NOMO-1 treated with dmso at 0.1 percent for 144 hours (cell line): ENCODE data around the gene RSPRY1.
A peak's percentile ranks its signal among the peaks of the same experiment; 100 is the strongest.

Source experiments
- DNase-seq: peaks from one replicate; lab custom pipeline; 2025; ENCODE audit not compliant: unreplicated experiment; lab: John Stamatoyannopoulos, UW

RSPRY1 gene

DNA sequence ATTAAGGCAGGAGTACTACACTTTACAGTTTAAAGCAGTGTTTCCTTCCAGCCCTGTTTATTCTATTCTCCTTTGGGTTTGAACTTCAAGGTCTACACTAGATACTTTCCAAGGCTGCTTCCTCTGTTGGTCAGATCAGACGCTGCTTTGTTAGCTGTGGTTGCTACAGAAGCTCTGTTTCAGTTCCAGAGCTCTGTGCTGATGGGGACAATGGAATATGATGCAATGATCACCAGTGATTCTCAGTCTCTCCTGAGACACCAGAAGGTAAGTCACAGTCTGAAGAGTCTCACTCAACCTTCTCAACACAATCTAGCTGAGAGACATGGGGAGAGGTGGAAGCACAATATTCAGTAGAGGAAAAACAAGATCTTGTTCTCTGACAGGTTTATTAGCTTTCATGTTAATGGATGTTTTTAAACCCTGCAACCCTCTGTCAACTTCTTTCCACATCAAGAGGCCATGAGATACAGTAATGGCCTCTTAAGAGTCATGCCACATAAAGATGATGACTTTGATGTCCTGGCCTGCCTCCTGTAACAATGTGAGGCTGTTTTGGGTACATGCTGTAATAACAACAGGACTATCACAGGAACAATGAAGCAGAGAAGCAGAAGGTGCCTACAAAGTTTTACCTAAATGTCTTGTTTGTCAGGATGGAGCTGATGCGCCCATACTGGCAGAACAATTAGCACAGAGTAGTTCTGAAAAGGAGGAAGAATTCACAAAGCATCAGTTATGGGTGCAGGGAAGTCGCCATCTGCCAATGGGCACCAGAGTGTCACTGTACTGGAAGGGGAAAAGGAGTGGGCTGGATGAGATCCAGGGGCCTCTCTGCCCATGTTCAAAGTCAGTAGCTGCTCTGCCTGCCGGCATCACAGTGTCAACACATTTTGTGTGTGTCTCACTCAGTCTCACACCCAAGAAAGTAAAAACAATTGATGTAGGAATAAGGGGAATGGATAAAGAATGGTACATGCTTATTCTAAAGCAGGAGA is 33.7 kb upstream of the RSPRY1 start:
- no peak for DNase-seq

DNA sequence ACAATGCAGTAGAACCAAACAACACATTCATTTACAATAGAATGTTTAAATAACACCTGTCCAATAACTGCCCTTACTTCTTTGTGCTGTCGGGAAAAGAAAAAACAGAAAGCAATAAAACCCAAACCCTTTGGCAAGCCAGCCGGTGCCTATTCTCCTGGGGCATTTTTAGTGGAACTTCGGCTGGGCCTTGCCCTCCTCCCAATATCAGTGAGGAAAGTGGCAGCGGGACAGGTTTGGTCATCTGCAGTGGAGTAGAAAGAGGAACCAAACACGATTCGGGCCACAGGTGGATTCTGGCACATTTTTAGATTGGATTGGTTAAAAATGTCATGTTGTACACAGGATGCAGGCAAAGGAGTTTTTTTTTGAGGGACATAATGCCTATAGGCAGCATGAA is 32.3 kb upstream of the RSPRY1 start:
- no peak for DNase-seq

DNA sequence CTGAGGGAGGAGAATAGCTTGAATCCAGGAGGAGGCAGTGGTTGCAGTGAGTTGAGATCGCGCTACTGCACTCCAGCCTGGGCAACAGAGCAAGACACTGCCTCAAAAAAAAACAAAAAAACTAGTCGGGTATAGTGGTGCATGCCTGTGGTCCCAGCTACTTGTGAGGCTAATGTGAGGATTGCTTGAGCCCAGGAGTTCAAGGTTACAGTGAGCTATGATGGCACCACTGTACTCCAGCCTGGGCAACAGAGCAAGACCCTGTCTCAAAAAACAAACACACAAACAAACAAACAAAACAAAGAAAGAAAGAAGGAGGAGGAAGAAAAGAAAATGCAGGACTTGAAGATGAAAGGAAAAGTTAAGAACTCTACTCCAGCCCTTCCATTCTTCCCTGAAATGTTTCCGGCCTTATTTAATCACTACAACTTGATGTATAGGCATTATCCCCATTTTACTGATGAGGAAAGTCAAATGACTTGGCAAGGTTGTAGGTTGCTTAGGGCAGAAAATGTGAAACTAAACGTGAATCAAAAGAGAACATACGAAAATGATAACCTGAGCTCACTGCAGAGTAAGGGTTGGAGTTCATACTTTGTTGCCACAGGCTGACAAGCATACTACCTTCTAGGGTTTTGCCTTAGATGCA is 30.3 kb upstream of the RSPRY1 start:
- no peak for DNase-seq

DNA sequence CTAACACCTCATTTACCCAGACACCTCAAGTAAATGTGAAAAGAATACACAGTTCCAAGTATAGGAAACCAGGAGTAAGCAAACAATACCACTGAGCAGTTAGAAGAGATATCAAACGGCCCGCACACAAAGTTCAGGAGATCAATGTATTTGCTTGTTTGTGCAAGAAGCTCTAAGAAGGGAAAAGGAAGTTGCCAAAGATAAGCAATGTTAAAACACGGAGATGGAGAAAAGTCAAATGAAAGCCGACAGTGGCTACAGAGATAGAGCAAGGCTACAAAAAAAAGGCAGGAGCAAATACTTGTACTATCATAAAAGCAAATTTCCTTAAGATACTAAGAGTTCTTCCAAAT is 29.8 kb upstream of the RSPRY1 start:
- DNase-seq, result no peak

DNA sequence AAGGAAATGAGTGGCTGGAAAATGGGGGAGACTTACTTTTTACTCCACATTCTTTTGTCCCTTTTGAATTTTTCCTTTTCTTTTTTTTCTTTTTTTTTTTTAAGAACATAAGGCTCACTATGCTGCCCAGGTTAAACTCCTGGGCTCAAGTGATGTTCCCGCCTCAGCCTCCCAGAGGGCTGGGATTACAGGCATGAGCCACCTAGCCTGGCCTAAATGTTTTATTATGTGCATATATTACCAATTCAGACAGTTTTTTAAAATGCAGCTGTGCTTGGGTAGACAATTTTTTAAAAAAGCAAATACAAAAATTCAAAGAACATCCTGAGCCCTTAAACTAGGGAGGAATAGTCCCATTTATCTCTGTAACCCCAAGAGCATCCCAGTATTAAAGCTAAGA is 28.6 kb upstream of the RSPRY1 start:
- no peak for DNase-seq

DNA sequence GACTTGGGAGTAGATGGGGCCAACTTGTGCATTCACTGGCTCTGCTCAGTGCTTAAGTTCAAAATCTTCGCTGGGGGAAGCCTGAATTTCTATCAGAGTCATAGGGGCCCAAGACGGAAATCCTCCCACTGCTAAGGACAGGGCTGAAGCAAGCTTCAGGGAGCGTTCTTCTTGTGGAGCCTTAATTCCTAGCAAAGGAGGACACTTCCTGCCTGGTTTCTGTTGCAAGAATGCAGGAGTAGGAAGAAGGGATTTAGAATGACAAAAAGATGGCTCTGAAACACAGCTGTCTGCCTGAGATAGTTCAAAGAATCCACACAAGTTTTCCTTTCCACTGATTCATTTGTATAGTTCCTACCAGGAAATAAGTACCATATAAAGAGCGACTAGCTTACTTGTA is 26.7 kb upstream of the RSPRY1 start:
- no peak for DNase-seq

DNA sequence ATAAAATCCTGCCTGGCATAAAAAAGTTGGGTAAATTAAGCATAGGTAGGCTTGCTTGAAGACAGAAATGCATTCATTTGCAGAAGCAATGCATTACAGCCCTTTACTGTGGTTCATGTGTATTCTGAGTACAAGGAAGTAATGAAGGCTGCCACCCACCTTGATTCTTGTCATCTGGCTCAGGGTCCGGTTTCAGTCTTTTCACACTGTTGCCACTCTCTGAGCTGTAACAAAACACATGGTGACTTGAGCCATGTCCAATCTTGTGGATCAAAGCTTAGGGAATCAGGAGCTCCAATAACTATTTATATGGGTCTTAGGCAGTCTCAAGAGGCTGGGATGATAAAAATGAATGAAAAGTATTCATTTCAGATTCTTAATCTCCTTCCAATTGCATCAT is 22.3 kb upstream of the RSPRY1 start:
- DNase-seq, result no peak

DNA sequence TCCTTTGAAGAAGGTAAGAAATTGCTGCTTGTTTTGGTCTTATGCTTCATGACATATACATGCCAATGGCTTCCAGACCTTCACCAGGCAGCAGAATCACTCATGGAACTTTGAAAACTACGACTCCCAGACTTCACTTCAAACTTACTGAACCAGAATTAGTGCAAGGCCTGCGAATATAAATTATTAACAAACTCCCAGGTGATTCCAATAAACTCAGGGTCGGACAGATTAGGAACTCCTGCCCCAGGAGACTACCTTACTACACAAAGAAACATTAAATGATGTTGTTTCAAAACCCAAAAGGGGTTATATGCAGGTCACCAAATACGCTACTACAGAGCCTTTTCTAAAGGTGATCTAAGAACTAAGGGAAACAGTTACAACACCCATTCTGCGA is 20.6 kb upstream of the RSPRY1 start:
- DNase-seq, result no peak

DNA sequence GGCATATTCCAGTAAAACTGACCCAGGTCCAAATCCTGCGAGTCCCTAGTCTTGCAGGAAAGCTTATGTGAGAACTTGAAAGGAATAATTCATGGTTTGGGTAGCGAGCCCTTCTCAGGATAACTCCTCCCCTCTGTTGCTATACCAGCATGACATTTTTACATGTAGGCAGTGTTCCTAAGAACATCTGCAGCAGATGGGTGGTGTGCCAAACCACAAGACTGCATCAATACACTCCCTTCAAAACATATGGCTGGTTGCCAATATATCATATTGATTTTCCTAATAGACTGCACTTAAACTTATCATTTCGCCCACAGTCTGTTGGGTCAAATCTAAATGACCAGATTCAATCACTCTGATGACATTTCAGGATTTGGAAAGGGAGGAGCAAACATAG is 20.2 kb upstream of the RSPRY1 start:
- DNase-seq, result no peak

DNA sequence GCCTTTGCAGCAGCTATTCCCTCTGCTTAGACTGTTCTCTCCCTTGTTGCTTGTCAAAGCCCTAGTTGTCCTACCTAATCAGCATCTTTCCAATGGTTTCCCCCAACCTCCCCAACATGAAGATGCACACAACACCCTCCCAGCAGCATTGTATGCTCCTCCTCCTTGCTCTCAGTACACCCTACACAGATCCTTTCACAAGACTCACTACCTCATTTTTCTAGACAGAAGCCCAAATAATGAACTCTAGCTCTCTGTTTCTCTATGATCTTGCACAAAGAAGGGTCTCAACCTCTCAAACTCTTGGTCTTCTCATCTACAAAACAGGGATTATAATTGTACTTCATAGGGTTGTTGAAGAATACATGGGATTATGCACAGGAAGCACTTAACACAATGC is 19.7 kb upstream of the RSPRY1 start:
- DNase-seq, result no peak

DNA sequence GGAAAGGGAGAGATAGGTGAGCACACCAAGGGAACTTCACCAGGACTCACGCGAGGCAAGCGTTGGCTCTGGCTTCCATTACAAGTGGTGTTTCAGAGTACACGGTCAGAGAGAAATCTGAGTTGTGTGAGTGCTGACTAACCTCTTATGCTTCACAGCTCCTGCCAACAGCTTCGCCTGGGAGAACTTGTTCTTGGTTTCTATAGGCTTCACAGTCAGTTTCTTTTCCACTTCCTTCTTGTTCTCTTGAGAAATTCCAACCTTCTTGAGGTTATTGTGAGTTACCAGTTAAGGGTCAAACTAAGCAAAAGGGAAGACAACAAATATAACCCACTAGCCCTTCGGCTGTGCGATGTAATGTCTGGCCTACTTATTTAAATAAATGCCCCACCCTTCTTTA is 19.2 kb upstream of the RSPRY1 start:
- DNase-seq, result peak; percentile 33

DNA sequence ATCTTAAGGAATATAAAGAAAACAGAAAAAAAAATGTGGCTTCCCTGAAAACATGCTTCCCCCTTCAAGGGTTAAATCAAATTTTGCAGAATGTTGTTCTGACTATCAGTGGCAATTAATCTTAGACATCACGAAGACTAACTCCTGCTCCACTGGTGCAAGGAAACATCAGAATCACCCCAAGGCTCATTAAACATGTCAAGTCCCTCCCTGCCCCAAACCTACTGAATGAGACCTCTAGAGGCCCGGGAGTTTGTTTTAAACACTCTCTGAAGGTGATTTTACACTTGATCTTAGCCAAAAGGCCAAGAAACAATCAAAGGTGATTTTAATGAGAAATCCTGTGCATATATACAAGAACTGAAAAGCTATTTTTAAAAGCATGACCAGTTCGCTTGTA is 18.6 kb upstream of the RSPRY1 start:
- DNase-seq, result no peak

DNA sequence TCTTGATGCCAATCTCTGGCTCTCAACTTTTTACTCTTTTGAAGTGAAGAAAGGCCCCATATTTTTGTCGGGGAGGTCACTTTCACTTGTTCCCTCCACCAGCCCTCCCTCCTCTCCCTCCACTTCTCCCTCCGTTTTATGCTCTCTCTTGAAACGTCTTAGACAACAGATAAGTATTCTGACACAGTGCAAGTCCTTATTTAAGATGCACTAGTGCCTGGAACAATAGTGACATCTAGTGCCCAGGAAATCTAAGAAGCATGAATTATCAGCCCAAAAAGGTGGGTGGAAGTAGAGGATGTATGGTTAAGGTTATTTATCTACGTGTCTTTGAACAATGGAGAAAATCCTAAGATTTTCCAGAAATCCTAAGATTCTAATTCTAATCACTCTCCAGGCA is 18.2 kb upstream of the RSPRY1 start:
- DNase-seq, result peak; percentile 63

DNA sequence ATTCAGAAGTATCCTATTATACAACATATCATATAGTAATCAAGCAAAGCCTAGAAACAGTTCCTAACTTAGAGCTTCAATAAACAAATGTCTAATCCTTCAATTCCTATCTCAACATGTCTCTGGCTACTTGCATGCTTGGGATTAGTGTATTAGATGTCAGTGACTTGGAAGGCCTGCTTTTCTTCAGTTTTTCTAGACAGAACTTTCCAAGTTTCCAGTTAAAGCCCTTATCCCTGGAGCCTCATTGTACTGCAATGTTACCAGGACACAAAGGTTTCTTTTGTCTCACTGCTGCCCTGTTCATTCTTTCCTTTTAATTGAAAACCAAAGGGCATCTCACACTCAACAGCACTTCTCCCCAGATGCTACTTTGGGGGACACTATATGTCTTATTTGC is 16.8 kb upstream of the RSPRY1 start:
- DNase-seq, result no peak

DNA sequence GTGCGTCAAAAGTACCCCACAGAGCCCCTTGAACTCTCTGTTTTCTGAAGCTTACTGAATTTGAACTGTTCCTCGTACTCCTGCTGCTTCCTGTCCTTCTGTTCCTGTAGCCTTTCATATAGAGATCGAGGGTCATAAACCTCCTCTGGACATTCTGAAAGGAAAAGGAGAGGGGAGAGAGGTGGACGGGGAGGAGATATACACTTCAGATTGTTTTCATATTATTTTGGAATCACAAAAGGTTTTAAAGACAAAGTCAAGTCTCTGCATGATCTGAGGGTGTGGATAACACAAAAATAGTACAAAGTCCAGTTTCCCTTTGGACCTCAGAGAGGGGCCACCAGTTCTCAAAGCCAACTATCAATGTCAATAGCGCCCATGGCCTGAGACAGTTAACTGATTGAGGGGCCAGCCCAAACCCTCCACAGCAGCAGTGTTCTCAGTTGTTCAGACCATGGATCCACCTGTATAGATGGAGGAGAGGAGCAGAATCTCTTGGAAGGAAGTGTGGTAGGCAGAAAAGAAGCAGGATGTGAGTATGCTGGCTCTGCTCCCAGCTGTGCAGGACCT is 13.3 kb upstream of the RSPRY1 start:
- no peak for DNase-seq

DNA sequence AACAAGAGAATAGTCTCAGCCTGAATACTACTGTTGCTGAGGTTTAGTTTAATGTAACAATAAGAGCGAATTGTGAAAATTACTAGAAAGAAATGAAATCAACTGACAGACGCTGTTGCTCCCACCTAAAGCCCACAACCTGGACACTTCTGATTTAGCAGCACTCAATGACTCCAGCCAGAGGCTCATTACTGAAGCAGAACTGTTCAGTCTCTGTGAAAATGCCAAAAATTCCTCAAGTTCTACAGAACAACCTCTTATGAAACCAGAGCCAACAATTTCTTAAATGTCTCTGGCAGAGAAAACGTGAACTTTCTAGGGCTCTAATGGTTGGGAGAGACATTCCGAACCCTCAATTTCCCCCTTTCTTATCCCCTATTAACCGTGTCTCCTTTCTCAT is 10.2 kb upstream of the RSPRY1 start:
- no peak for DNase-seq

DNA sequence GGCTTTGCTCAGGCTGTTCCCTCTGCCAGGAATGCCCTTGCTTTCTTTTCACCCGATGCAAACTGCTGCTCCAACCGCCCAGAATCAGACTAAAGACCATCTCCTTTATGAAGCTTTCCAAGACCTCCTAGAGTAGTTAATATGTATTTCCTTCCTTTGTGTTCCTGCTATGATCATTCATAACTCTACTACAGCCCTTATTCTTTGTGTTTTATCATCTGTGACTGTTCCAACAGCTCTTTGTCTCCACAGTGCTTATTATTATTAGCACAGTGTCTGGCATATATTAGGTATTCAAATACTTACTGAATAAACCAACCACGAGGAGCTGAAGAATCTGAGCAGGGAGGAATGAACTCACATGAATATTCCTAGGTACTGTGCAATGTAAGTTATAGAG is 7.9 kb upstream of the RSPRY1 start:
- no peak for DNase-seq

DNA sequence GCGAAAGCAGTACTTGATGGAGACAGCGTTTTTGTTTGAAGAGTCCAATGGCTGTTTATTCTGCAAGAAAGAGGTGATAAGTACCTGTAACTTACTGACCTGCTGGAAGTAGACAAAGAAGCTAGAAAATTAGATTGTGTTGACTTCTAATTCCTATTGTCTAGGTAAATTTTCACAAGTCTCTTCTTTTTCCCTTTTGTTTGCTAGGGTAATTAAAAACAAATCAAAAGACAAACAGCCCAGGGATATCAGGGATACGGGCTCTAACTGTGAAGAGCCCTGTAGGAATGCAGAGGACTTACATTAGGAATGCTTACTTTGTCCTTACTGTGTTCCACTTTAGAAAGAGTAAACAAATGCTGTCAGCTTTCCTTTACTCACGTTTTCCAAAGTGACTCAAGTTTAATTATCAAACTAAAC is 7.3 kb upstream of the RSPRY1 start:
- DNase-seq, result no peak

DNA sequence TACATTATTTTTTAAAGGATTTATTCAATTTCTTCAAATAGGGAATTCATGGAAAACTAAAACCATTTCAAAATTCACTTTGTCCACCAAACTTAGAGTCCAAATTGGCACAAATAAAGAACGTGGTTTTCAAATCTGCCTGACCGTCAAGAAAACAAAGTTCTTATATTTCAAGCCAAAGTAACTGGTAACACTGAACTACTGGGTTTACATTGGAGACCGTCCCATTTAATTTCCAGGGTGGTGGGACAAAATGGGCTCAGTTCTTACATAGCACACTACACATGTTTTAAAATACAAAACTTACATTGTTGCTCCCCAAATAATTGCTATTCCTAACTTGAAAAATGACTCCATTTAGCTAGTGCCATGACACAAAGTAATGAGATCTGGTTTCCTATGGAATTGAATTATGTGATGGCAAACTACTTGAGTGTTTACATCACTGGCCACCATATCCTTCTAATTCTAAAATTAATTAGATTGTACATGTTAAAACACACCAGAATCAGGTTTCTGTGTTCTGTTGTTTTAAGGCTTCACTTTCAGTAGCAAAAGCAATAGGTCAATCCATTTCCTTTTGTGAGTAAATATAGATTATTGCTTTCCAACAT is 6.8 kb upstream of the RSPRY1 start:
- no peak for DNase-seq

DNA sequence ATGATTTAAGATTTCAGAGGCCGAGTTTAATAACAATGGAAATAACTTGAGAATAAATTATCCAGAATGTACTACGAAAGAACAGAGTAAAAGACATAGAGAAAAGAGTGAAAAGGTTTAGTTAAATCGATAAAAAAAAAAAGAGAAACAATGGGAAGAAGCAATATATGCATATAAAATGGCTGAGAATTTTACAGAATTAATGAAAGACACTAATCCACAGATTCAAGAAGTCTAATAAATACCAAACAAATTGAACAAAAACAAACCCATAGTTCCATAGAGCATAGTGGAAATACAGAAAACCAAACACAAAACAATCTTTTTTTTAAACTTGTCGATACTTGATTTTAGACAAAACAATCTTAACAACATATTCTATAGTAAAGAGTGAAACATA is 2.0 kb upstream of the RSPRY1 start:
- DNase-seq, result no peak

DNA sequence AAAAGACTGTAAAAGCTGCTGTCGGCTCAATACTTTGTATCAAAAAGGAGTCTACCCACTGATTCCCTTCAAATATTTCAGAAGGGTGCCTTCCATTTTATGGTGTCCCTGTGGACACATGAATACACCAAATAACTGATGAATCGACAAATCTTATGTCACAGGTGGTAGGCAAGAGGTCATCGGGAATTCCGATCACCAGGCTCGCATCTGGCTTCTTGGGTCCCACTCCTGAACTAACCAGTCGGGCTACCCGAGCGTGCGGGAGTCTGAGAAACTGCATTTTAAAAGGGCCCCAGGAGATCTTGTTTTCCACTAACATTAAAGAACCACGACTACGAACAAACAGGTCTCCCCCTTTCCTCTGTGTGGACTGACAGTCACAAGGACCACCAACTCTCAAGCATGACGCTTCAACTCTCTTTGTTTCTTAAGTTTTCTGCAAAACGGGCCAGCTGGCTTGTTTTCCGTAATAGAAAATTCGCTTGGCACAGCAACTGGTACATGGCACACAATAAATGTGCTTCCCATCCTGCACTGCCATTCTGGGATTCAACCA is 1.2 kb upstream of the RSPRY1 start:
- DNase-seq, result peak; percentile 10
